Thyroid gland (tissue), 4 donors: ENCODE data around the gene CENPF. TPM values are rescaled to one million over a fixed set of nuclear protein-coding genes. Genes with fewer than 3 reads are reported as not detected.
"Not testable (repeated sequence)": the region's sequence is repeated elsewhere in the genome, so short reads cannot be mapped to it uniquely, and the experiment has no call there.

Experiments
- DNase-seq, 2 donors: peaks; one replicate each; pipeline ENCODE4 v3.0.0-alpha.2; 2019
- H3K27ac ChIP-seq, 3 donors: fragments of 200-600 bp; sonication (generic); 1 replicate in 2 of 3; 2 replicates in 1 of 3; pipeline ENCODE4 v1.5.1; 2016 to 2019; ENCODE audit warnings: mild to moderate bottlenecking in 1 of 3, moderate library complexity in 1 of 3
- H3K27me3 ChIP-seq: fragments of 200-600 bp; sonication (generic); one replicate; pipeline ENCODE4 v1.5.1; 2019
- H3K36me3 ChIP-seq, 2 donors: fragments of 200-600 bp; sonication (generic); one replicate each; pipeline ENCODE4 v1.5.1; 2016 to 2019
- H3K4me1 ChIP-seq, 2 donors: fragments of 200-600 bp; sonication (generic); one replicate each; pipeline ENCODE4 v1.5.1; 2017 to 2019
- H3K4me3 ChIP-seq, 3 donors: fragments of 200-600 bp; sonication (generic); replicated peaks in 1 of 3; 1 replicate in 2 of 3; 2 replicates in 1 of 3; pipeline ENCODE4 v1.5.1; 2016; ENCODE audit warnings: mild to moderate bottlenecking in 1 of 3
- H3K9me3 ChIP-seq: fragments of 200-600 bp; sonication (generic); one replicate; pipeline ENCODE4 v1.5.1; 2017
- CTCF ChIP-seq, 6 experiments: fragments of 200-600 bp in 3 of 6; fragments of 450-650 bp in 3 of 6; sonication (generic) in 3 of 6; IDR thresholded peaks; one replicate each; pipeline ENCODE4 v1.5.1; 2016 to 2019; ENCODE audit warnings: antibody characterized with exemption in 6 of 6, mild to moderate bottlenecking in 2 of 6, inconsistent platforms in 1 of 6, moderate library complexity in 1 of 6
- POLR2A ChIP-seq, 2 donors: fragments of 450-650 bp; IDR thresholded peaks; one replicate each; pipeline ENCODE4 v1.6.1; 2017; ENCODE audit warnings: antibody characterized with exemption in 2 of 2, mild to moderate bottlenecking in 2 of 2, moderate library complexity in 1 of 2
- WGBS, 2 donors: methylation state at CpG; one replicate each; pipeline ENCODE4 v1.1.5; 2017; 5-methylcytosine and 5-hydroxymethylcytosine counted together
- intact Hi-C: fragments of 100-400 bp; cut with DNase I; formaldehyde crosslinking; loops from one replicate; pipeline ENCODE4 v1.15.1; 2023
- total RNA-seq, 4 donors: library from RNA; depleted of rRNA; stranded (reverse); fragments of >200 nt; gene quantifications; one replicate each; pipeline ENCODE4 v1.2.3, GENCODE V29; 2016

CENPF gene
- total RNA-seq, 4 donors from 2014 or later = 0.27 to 1.0 (median 0.55) TPM

GRCh38 chr1:214590696-214591095, 12.3 kb upstream of the CENPF start:
- 87% methylated on average over 5 of the region's 5 CpGs for WGBS, 2 donors
- no peaks in the 10 kb centered on the region for H3K36me3 ChIP-seq
- no peak overlapping the region for H3K4me3 ChIP-seq
- no peaks in the 10 kb centered on the region for H3K4me1 ChIP-seq
- H3K27ac ChIP-seq = no peak overlapping the region
- no peak for TF ChIP-seq POLR2A (IDR thresholded peaks at IDR 0.05)
- TF ChIP-seq CTCF (IDR thresholded peaks at IDR 0.05) = no peak
- H3K9me3 ChIP-seq = no peaks in the 10 kb centered on the region
- intact Hi-C loops = no loop called here
- H3K27me3 ChIP-seq = no peaks in the 10 kb centered on the region
- no peak for DNase-seq

- H3K4me3 ChIP-seq, H3K9me3 ChIP-seq, H3K36me3 ChIP-seq, DNase-seq, intact Hi-C loops, H3K4me1 ChIP-seq, H3K27me3 ChIP-seq, H3K27ac ChIP-seq: not testable (repeated sequence)
- 74 to 82% methylated on average over 8 of the region's 8 CpGs for WGBS, 2 donors
Observed at GRCh38 chr1:214591918-214592317, 11.1 kb upstream of the CENPF start.

- H3K4me3 ChIP-seq = no peak overlapping the region
- no peaks in the 10 kb centered on the region for H3K9me3 ChIP-seq
- no peaks in the 10 kb centered on the region for H3K36me3 ChIP-seq
- TF ChIP-seq CTCF (IDR thresholded peaks at IDR 0.05) (no peak), POLR2A (IDR thresholded peaks at IDR 0.05) (no peak)
- intact Hi-C loops = no loop called here
- DNase-seq = no peak
- H3K27me3 ChIP-seq = no peaks in the 10 kb centered on the region
- H3K27ac ChIP-seq = no peak overlapping the region
- H3K4me1 ChIP-seq = no peaks in the 10 kb centered on the region
Observed at GRCh38 chr1:214593158-214593557, 9.8 kb upstream of the CENPF start.

- intact Hi-C loops = no loop called here
- Histone ChIP-seq H3K4me3 (no peak overlapping the region), H3K4me1 (peaks cover 4% of the 10 kb centered on the region in 2 donors), H3K27ac (no peak overlapping the region), H3K9me3 (no peaks in the 10 kb centered on the region), H3K36me3 (no peaks in the 10 kb centered on the region), H3K27me3 (no peaks in the 10 kb centered on the region)
- TF ChIP-seq POLR2A (IDR thresholded peaks at IDR 0.05) = no peak
- TF ChIP-seq CTCF (IDR thresholded peaks at IDR 0.05) = no peak
- WGBS, 2 donors = 1 to 2% methylated on average over 11 of the region's 11 CpGs
- no peak for DNase-seq
Observed at GRCh38 chr1:214603819-214604252, 841 bp downstream of the CENPF start.

GRCh38 chr1:214604523-214604922, 1.5 kb downstream of the CENPF start:
- no peak overlapping the region for H3K27ac ChIP-seq
- intact Hi-C loops = no loop called here
- no peak overlapping the region for H3K4me3 ChIP-seq
- no peak for TF ChIP-seq POLR2A (IDR thresholded peaks at IDR 0.05)
- H3K4me1 ChIP-seq = peaks cover 4% of the 10 kb centered on the region in 2 donors
- no peak for DNase-seq
- H3K27me3 ChIP-seq = no peaks in the 10 kb centered on the region
- H3K9me3 ChIP-seq = no peaks in the 10 kb centered on the region
- H3K36me3 ChIP-seq = no peaks in the 10 kb centered on the region

- H3K27me3 ChIP-seq, DNase-seq, H3K4me1 ChIP-seq, intact Hi-C loops, H3K4me3 ChIP-seq, H3K27ac ChIP-seq, H3K9me3 ChIP-seq, H3K36me3 ChIP-seq: not testable (repeated sequence)
- WGBS, 2 donors = 96 to 98% methylated on average over 24 to 32 of the region's 32 CpGs
Observed at GRCh38 chr1:214605484-214605883, 2.5 kb downstream of the CENPF start.

GRCh38 chr1:214605933-214606925, 3.2 kb downstream of the CENPF start:
- intact Hi-C loops, H3K27me3 ChIP-seq, DNase-seq, H3K36me3 ChIP-seq, H3K4me3 ChIP-seq, H3K4me1 ChIP-seq, H3K27ac ChIP-seq, H3K9me3 ChIP-seq: not testable (repeated sequence)
- WGBS, 2 donors = 98 to 99% methylated on average over 24 to 60 of the region's 63 CpGs

GRCh38 chr1:214607492-214608215, 4.7 kb downstream of the CENPF start:
- 93 to 97% methylated on average over 7 to 13 of the region's 21 CpGs for WGBS, 2 donors
- intact Hi-C loops, H3K36me3 ChIP-seq: not testable (repeated sequence)

GRCh38 chr1:214608216-214608783, 5.3 kb downstream of the CENPF start:
- DNase-seq, H3K27ac ChIP-seq, H3K27me3 ChIP-seq, H3K4me1 ChIP-seq, H3K36me3 ChIP-seq, H3K4me3 ChIP-seq, H3K9me3 ChIP-seq, intact Hi-C loops: not testable (repeated sequence)
- WGBS, 2 donors = 97 to 98% methylated on average over 27 to 32 of the region's 45 CpGs

More at GRCh38 chr1:214607492-214608215, 4.7 kb downstream of the CENPF start:
- not testable (repeated sequence) for H3K4me1 ChIP-seq, H3K4me3 ChIP-seq, H3K27me3 ChIP-seq, H3K9me3 ChIP-seq, DNase-seq, H3K27ac ChIP-seq
